HS-5 (cell line): ENCODE data around the gene MRPS18A.

Experiments used
- DNase-seq: peaks from one replicate; pipeline ENCODE4 v3.0.0-alpha.2; 2012; ENCODE audit warnings: low read depth

MRPS18A gene

GRCh38 chr6:43698584-43699349 lies 11.2 kb upstream of the MRPS18A start:
- no peak for DNase-seq

- DNase-seq: no peak
These were observed 9.8 kb upstream of the MRPS18A start for GRCh38 chr6:43697421-43697820.

GRCh38 chr6:43695967-43696291 lies 8.3 kb upstream of the MRPS18A start:
- no peak for DNase-seq

- DNase-seq: no peak
These were observed 7.8 kb upstream of the MRPS18A start for GRCh38 chr6:43695215-43695966.

GRCh38 chr6:43689421-43689820 lies 1.8 kb upstream of the MRPS18A start:
- DNase-seq: no peak

GRCh38 chr6:43687079-43687436 lies 533 bp downstream of the MRPS18A start:
- no peak for DNase-seq

- DNase-seq: no peak
These were observed 3.7 kb downstream of the MRPS18A start for GRCh38 chr6:43683708-43684455.

GRCh38 chr6:43682724-43683429 lies 4.7 kb downstream of the MRPS18A start:
- DNase-seq: no peak

GRCh38 chr6:43681303-43681702 lies 6.3 kb downstream of the MRPS18A start:
- no peak for DNase-seq

- DNase-seq: no peak
These were observed 7.0 kb downstream of the MRPS18A start for GRCh38 chr6:43680308-43681200.

- no peak for DNase-seq
These were observed 8.5 kb downstream of the MRPS18A start for GRCh38 chr6:43679057-43679456.

GRCh38 chr6:43678341-43678740 lies 9.2 kb downstream of the MRPS18A start:
- DNase-seq: no peak

- DNase-seq: no peak
These were observed 9.8 kb downstream of the MRPS18A start for GRCh38 chr6:43677759-43678158.

- no peak for DNase-seq
These were observed 10.5 kb downstream of the MRPS18A start for GRCh38 chr6:43676962-43677606.

- DNase-seq: no peak
These were observed 12.7 kb downstream of the MRPS18A start for GRCh38 chr6:43674921-43675320.

- DNase-seq: no peak
These were observed 13.3 kb downstream of the MRPS18A start for GRCh38 chr6:43674291-43674690.

GRCh38 chr6:43673444-43674084 lies 14.0 kb downstream of the MRPS18A start:
- DNase-seq: no peak

GRCh38 chr6:43671801-43672690 lies 15.5 kb downstream of the MRPS18A start:
- DNase-seq: no peak
